ENCODE data around the gene PTPRN2.

Gene PTPRN2

DNA sequence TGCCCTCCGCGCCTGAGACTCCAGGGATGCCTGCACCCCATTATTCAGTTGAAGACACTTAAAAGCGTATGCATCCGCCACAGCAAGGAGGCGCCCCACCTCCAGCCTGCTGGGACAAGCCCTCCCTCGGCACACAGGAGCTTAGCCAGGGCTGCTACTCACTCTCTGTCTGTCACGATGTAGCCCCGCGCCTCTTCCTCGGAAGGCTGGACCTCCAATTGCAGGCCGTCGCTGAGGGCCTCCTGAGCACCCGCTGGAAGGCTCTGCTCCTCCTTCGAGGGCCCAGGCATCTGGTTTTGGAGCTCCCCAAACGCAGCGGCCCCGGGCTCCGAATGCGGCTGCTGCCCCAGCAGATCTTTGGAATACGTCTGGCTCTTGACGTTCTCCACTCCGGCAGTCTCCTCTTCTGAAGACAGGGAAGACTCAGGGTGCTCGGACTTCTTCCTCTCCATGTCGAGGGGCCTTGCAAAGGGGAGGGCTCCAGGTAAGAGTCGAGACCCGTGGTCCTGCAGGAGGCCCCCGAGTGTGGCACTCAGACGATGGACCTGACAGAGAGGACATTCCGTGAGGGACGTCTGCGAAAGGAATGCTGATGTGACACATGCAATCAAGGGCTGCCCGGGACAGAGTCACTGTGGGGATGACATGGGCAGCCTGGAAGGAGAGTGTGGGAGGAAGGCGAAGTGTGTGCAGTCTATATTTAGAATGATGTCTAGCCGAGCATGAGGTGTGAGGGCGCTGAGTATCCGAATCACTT, 453.9 kb downstream of the PTPRN2 start:
- no peak for DNase-seq (ENCODE audit: low read depth)

DNA sequence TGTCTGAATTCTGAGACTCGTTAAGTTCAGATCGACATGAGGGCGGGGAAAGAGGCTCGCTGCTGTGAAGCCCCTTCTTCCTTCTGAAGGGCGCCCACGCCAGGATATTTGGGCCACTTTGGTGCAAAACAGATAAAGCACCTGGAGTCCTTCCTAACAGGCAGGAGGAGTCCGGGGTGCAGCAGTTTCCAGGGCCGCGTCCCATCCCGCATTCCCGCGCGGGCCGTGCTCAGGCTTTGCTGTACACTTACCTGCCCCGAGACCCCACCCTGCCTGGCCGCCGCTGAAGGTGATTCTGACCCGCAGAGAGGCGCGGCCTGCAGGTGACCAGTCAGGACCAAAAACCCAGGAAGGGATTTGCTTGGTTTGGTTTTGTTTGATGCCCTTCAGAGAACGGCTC, 454.6 kb downstream of the PTPRN2 start:
- DNase-seq (ENCODE audit: low read depth) = no peak

DNA sequence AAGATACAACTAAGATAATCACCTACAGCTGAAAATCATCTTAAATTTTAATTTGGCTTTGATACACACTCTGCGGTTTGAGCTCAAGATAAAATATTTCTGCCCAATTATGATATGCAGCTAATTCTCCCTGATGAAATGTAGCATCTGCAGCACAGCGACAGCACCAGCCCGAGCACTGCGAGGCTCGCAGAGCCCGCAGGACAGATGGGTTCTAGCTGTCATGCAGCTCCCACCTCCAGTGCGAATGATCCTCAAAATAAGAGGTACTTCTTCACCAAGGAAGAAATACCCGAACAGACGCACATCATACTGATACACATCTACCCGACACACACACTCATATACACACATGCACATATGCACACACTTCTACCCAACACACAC, 457.6 kb downstream of the PTPRN2 start:
- DNase-seq (ENCODE audit: low read depth) = no peak

DNA sequence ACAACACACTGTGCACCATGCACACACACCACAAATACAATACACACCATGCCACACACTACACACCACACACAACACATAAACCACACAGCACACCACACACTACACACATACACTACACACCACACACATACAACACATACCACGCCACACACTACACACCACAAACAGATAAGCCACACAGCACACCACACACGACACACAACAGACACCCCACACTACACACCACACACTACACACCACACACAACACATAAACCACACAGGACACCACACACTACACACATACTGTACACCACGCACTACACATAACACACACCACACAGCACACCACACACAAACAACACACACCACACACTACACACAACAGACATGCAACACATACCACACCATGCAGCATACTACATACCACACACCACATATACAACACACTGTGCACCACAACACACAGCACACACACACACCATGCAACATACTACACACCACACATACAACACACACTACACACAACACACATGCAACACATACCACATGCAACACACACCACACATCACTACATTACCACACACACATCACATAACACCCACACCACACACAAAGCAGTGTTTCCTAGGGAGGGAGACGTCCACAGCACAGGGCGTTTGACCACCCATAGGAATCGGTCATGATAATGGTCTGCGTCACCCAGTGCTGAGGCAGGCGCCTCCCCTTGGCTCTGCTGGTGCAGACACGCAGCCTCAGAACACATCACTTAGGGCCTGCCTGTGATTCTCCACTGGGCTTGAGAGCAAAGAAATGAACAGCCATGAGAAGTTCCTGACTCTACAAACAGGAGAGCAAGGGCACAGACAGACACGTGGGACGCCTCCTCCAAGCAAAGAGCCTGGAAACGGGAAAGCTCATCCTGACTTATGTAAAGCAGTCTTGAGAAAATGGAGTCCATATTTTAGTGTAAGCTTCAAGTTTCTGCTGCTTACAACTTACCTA, 458.3 kb downstream of the PTPRN2 start:
- no peak for DNase-seq (ENCODE audit: low read depth)

DNA sequence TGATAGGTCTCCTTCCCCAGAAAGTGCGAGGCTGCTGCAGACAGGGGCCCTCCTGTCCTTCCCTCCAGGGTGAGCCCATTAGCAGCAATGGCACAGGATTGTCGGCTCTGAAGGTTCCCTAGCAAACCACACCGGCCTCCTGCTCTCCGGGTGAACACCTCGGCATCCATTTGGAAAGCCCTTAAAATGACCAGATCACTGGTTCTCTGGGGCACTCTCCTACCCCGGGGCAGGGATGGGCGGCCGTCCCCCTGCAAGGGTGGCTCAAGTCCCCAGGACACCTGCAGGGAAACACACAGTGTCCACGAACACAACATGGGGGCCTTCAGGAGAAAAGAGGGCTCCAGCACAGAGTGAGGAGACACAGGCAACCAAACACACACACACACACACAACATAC, 459.1 kb downstream of the PTPRN2 start:
- DNase-seq (ENCODE audit: low read depth) = no peak

DNA sequence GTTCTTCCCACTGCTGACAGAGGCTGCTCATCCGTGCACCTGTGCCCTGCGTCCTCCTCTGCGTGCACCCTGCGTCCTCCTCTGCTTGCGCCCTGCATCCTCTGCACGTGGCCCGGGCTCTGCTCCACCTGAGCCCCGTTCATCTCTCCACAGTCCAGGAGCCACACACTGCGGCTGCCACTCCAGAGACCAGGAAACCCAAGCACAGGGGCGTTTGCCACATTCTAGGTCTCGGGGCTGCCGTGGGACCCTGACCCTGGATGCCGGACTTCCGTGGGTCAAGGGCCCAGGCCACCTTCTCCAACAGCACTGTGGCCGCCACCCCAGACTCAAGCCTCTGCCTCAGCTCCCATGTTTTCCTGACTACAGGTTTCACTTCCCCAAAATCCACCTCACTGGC, 460.4 kb downstream of the PTPRN2 start:
- DNase-seq (ENCODE audit: low read depth) = no peak

DNA sequence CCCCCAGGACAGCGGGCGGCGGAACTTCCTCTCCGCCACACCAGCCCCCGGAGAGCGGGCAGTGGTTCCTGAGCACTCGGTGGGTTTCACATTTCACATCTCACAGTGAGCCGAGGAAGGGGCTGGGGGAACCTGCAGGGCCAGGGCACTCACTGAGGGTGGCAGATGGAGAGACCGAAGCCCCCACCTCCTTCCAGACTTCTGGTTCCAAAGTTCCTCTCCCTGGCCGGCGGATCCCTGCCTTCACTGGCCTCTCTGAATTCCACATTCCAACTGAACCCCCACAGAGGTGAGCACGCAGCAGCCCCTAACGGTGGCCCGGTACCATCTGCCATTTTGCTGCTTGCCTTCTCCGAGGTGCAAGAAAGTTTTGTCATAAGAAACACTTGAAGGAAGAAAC, 461.0 kb downstream of the PTPRN2 start:
- no peak for DNase-seq (ENCODE audit: low read depth)

DNA sequence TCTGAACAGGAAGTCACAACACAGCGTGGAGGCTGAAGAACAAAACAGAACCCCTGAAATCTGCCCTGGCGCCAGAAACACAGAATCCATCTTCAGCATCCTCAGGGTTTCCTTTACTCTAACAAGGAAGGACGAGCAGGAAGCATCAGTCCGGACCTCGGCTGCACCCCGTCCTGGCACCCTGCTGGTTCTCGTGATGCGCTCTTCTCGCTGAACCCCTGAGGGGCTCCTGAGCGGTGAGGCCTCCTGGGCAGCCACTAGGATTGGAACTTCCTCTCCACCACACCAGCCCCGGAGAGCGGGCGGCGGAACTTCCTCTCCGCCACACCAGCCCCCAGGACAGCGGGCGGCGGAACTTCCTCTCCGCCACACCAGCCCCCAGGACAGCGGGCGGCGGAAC, 461.9 kb downstream of the PTPRN2 start:
- no peak for DNase-seq (ENCODE audit: low read depth)

DNA sequence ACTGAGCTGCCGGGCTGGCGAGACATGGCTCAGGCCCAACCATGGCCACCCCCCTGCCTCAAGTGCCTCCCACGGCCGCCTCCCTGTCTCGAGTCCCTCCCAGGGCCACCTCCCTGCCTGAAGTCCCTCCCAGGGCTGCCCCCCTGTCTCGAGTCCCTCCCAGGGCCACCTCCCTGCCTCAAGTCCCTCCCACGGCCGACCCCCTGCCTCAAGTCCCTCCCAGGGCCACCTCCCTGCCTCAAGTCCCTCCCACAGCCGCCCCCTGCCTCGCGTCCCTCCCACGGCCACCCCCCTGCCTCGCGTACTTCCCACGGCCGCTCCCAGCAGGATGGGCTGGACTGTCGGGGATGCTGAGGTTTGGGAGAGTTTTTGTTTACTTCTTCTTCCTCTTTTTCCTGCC, 462.5 kb downstream of the PTPRN2 start:
- DNase-seq (ENCODE audit: low read depth) = no peak

DNA sequence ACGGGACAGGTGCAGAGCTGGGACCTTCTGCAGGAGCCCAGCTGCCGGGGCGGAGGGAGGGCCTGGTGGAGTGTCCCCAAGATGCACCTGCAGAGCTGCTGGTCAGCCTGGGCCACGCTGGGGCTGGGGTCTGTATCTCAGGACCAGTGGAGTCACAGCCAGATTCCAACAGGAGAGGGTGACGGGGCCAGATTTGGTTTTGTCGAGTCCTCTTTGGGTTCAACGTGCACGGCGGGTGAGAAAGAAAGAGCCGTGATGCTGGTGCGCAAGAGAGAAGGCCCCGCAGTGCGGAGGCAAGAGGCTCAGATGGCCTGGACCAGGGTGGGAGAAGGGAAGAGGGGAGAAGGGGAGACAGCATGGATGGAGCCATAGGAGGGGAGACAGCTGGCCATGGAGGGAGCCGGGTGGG, 462.9 kb downstream of the PTPRN2 start:
- DNase-seq (ENCODE audit: low read depth) = no peak

DNA sequence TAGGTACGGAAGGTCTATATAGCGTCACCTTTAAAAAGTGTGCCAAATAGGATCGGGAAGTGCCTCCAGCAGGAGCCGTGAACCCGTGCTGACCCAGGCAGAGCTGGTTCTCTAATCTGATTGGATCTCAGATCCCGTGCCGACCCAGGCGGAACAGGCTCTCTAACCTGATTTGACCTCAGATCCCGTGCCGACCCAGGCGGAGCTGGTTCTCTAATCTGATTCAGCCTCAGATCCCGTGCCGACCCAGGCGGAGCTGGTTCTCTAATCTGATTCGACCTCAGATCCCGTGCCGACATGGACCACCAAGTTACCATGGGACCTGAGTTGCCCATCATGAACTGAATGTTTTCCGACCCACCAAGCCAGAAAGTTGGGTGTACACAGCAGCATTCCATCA, 463.9 kb downstream of the PTPRN2 start:
- no peak for DNase-seq (ENCODE audit: low read depth)

DNA sequence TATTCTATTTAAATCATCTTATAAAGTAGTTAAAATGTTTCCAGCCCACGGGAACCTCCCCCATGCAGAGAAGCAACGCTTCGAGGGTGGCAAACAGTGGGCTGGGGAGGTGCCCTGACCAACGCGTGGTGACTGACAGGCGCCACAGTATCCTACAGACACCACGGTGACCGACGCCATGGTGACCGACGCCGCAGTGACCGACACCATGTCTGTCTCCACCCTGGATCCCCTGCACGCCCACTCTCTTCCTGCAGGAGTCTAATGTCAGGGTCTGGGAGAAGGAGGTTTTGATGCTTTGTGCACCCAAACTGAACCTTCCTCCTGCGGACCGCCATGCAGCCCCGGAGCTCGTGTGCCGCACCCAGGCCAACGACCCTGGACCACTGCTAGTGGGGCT, 464.4 kb downstream of the PTPRN2 start:
- DNase-seq (ENCODE audit: low read depth) = no peak

DNA sequence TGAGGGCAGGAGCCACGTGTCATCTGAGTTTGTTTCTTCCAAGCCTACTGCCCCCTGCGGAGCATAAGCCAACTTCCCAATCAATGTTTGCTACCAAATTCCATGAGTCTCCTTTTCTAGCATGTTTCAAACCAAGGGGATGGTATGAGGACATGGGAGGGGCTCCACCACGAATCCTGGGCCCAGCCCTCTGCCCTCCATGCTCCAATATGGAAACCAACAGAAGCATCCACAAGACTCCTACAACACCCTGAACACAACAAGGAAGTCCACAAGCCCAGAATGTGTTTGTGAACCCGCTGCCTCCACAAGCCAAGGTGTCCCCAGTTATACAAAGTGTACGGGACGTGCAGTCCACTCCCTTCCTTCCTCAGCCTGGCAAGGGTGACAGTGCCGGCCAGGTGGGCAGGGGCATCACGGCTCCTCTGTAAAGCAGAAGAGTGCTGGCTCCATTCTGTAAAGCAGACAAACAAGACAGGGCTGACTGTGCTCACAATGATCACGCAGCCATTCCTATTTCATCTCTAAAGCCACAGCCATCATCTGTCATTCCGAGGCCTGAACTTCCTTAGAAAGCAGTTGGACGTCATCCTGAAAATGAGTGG, 466.1 kb downstream of the PTPRN2 start:
- no peak for DNase-seq (ENCODE audit: low read depth)

DNA sequence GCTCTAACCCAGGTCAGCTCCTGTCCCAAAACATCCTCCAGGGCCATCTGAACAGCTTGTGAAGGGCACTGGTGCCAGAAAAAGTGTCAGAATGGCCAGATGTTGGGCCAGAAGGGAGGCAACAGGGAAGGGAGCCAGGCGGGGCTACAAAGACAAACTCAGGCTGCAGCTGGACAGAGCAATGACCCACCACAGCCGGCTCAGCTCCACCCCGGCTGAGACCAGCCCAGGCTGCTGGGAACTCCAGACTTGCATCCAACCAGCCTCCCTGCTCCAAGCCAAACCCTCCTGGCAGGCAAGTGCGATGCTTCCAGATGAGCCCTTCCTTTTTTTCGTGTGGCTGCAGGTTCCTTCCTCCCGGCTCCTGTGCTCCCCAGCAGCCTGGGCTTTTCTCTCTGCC, 466.9 kb downstream of the PTPRN2 start:
- no peak for DNase-seq (ENCODE audit: low read depth)

DNA sequence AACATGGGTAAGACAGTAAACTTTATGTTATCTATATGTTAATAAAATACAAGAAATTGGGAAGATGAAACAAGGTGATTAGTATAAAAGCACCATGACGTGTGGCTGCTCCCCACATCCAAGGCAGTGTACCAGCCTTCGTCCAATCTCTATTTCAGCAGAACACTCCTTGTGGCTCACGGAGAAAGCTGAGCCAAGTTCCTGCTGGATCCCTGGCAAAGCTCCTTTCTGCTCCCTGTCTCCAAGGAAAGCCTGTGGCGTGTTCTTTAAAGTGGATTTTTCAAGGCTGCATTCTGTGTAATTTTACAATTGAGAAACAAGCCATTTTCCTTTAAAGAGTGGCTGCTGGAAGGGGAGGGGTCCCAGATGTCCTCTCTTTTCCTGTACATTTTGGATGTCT, 467.3 kb downstream of the PTPRN2 start:
- DNase-seq (ENCODE audit: low read depth) = no peak

DNA sequence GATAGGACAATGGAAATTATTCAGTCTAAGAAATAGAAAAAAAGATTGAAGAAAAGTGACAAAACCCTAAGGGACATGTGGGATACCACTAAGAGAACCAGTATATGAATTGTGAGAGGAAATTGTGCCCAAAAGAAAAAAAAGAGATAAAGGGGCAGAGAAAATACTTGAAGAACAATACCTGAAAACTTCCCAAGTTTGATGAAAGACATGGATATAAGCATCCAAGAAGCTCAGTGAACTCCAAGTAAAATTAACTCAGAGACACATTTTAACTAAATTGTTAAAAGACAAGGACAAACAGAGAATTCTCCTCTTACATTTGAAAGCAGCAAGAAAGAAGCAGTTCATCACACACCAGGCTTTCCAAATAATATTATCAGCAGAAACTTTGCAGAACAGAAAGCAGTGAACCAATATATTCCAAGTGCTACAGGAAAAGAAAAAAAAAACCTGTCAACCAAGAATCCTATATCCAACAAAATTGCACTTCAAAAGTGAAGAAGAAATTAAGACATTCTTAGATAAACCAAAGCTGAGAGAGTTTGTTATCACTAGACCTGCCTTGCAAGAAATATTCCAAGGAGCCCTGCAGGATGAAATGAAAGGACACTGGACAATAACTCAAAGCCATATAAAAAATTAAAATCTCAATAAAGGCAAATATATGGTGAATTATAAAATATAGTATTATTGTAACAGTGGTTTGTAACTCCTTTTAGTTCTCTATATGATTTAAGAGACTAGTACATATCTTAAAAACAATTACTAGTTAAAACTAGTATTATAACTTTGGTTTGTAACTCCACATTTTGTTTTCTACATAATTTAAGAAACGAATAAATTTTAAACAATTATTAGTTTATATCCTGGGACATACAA, 470.0 kb downstream of the PTPRN2 start:
- no peak for DNase-seq (ENCODE audit: low read depth)

DNA sequence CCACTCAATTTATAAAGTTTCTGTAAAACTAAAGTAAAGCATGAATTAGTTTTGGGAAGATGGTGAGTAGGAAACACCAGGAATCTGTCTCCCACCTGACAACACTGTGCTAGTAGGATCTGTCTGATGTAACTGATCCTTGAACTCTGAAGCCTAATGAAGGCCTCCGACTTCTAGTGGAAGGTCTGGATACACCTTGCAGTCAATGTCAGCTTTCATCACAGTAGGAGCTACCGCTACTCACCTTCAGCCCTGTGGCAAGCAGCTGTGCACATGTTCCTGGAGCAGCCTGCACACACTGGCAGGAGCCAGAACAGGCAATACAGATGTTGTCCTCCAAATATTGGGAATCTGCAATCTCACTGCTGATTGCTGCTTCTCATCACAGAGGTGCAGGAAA, 471.4 kb downstream of the PTPRN2 start:
- no peak for DNase-seq (ENCODE audit: low read depth)

DNA sequence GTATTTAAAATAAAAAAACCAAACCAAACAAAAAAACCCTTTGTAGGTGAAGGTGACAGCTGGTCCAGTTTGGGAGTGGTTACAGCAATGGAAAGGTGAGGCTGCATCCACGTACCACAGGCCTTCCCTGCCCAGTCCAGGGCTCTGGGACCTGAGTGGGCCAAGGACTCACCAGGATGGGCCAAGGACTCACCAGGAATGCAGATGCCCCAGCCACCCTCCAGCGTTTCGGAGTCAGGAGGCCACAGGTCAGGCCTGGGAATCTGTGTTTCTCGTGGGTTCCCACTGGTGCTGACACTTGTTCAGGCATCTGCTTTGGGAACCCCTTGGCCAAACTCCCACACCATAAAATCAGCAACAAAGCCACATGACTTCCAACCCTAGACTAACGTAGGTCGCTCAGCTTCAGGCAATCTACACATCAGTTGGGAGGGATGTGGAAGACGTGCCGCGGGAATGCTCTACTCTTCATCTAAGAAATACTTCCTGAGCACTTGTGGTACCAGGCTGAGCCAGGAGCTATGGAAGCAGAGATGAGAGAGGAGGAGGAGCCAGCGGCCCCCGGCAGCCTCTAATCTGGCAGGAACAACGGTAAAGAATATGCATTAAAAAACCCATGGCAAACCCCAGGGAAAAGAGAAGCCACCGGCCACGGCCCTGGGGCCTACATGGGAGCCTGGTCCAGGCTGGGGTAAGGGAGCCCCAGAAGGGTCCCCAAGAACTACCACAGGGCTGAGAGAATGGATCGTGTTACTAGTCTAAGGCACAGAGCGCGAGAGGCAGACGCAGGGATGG, 473.4 kb downstream of the PTPRN2 start:
- DNase-seq (ENCODE audit: low read depth) = no peak

DNA sequence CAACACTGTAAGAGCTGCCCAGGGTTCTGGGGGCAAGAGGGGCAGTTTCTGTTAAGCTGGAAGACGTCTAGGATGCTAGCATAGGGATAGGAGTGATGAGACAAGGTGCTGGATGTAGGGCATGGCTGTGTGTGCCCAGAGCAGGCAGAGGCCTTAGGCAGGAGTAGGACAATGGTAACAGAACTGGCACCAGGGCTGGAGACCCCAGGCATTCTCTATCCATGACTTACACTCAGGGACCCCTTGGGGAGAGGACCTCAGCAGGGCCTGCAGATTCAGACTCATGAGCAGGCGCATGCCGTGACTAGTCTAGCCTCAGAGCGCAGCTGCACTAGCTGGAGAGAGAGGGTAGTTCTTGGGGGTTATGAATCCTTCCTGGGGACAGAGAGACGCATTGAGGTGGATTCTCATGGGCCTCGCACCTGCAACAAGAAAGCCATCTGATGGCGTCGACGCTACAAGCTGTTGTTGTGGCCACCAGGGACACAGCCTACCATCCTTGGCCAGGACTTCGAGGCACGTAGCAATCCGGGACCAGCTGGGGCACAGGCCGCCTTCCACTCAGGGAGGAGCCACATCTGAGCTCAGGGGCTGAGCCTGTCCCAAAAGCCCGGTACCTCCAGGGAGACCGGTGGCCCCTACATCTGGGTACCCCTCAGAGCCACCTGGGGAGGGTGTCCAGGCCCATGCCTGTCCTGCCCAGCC, 474.1 kb downstream of the PTPRN2 start:
- no peak for DNase-seq (ENCODE audit: low read depth)

DNA sequence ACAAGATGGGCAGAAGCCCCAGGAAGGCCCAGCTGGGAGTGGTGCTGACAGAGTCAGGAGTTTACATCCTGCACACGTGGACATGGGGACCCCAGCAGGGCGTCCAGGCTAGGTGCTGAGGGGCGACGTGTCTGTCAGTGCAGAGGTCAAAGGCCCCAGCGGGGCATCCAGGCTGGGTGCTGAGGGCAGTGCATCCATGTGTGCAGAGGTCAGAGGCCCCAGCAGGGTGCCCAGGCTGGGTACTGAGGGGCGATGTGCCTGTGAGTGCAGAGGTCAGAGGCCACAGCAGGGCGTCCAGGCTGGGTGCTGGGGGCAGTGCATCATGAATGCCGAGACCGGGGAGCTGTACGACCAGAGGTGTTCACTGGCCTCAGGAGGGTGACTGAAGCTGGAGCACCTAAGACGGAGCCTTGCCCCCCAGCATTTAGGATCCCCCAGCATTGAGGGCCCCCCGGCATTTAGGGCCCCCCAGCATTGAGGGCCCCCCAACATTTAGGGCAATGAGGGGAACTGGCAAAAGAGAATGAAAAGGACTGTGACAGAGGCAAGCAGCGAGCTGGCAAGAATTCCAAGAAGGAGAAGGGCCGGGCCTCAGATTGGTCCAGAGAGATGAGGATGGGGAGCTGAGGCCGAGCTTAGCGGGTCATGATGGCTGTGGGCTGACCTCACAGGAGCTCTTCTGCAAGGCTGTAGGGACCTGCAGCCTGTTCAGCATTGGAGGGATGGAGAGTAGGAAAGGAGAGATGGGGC, 474.9 kb downstream of the PTPRN2 start:
- DNase-seq (ENCODE audit: low read depth) = no peak
